Liver (tissue), 9 donors: Measurements from ENCODE around the gene SMARCC2. TPM values are rescaled to one million over a fixed set of nuclear protein-coding genes. Genes with fewer than 3 reads are reported as not detected.

ENCODE experiments used
- DNase-seq: peaks from one replicate; pipeline ENCODE4 v3.0.0-alpha.2; 2017; ENCODE audit warnings: low spot score
- H3K27ac ChIP-seq, 2 donors: one replicate each; pipeline ENCODE4 v1.7.0; 2013; ENCODE audit warnings: inconsistent platforms in 2 of 2, low read length in 2 of 2, control low read depth in 1 of 2, low read depth in 1 of 2, mild to moderate bottlenecking in 1 of 2
- H3K27me3 ChIP-seq, 4 donors: one replicate each; pipeline versions ENCODE4 v1.6.1 to v1.7.0; 2013; ENCODE audit warnings: low read length in 3 of 4, inconsistent platforms in 1 of 4, mild to moderate bottlenecking in 1 of 4, moderate library complexity in 1 of 4; ENCODE audit not compliant: control insufficient read depth in 4 of 4, insufficient read depth in 4 of 4
- H3K36me3 ChIP-seq, 4 donors: one replicate each; pipeline versions ENCODE4 v1.6.1 to v1.7.0; 2013; ENCODE audit warnings: low read length in 3 of 4, mild to moderate bottlenecking in 3 of 4, low read depth in 1 of 4, moderate library complexity in 1 of 4; ENCODE audit not compliant: control insufficient read depth in 4 of 4, insufficient read depth in 3 of 4
- H3K4me1 ChIP-seq, 4 donors: one replicate each; pipeline versions ENCODE4 v1.6.1 to v1.7.0; 2013; ENCODE audit warnings: low read length in 3 of 4, mild to moderate bottlenecking in 3 of 4, moderate library complexity in 1 of 4; ENCODE audit not compliant: control insufficient read depth in 4 of 4, insufficient read depth in 4 of 4
- H3K4me3 ChIP-seq, 3 donors: one replicate each; pipeline versions ENCODE4 v1.6.1 to v1.7.0; 2013; ENCODE audit warnings: low read length in 3 of 3, control low read depth in 1 of 3, low read depth in 1 of 3, mild to moderate bottlenecking in 1 of 3
- H3K9ac ChIP-seq, 2 donors: one replicate each; pipeline ENCODE4 v1.7.0; 2013; ENCODE audit warnings: low read length in 2 of 2, mild to moderate bottlenecking in 2 of 2, moderate library complexity in 2 of 2, control low read depth in 1 of 2, low read depth in 1 of 2
- H3K9me3 ChIP-seq, 4 donors: one replicate each; pipeline versions ENCODE4 v1.6.1 to v1.7.0; 2013; ENCODE audit warnings: low read length in 3 of 4; ENCODE audit not compliant: control insufficient read depth in 4 of 4
- FOXA2 ChIP-seq: IDR thresholded peaks from 2 replicates; pipeline ENCODE4 v1.6.1; 2016; ENCODE audit warnings: antibody characterized with exemption
- HNF4A ChIP-seq, 2 donors: conservative IDR thresholded peaks; 2 replicates each; pipeline ENCODE4 v1.6.1; 2016; ENCODE audit warnings: antibody characterized with exemption in 2 of 2, mild to moderate bottlenecking in 2 of 2
- JUND ChIP-seq, 2 donors: IDR thresholded peaks; 2 replicates each; pipeline ENCODE4 v1.6.1; 2016; ENCODE audit warnings: antibody characterized with exemption in 2 of 2
- NR2F2 ChIP-seq: IDR thresholded peaks from 2 replicates; pipeline ENCODE4 v1.6.1; 2016; ENCODE audit warnings: antibody characterized with exemption
- REST ChIP-seq: IDR thresholded peaks from 2 replicates; pipeline ENCODE4 v1.6.1; 2016; ENCODE audit warnings: antibody characterized with exemption, mild to moderate bottlenecking
- RXRA ChIP-seq, 2 donors: IDR thresholded peaks; 2 replicates each; pipeline ENCODE4 v1.6.1; 2017 to 2018; ENCODE audit warnings: antibody characterized with exemption in 2 of 2, mild to moderate bottlenecking in 1 of 2
- SP1 ChIP-seq: IDR thresholded peaks from 2 replicates; pipeline ENCODE4 v1.6.1; 2018; ENCODE audit warnings: antibody characterized with exemption, mild to moderate bottlenecking
- WGBS: extraction: QIAGEN DNeasy Blood & Tissue Kit; methylation state at CpG from one replicate; pipeline ENCODE4 v1.1.7; 2013; 5-methylcytosine and 5-hydroxymethylcytosine counted together
- polyA plus RNA-seq, 2 donors: library from polyadenylated mRNA; stranded (reverse) in 1 of 2; unstranded in 1 of 2; fragments of 200-250 nt in 1 of 2; fragments of >200 nt in 1 of 2; fragmentation: Nextera tagmentation in 1 of 2; extraction: Ambion mirVana in 1 of 2; gene quantifications; one replicate each; pipeline versions ENCODE4 v1.2.1 to v1.2.3, GENCODE V29; 2013 to 2015
- total RNA-seq, 2 donors: library from RNA; depleted of rRNA; stranded (reverse); fragments of >200 nt; gene quantifications; one replicate each; pipeline ENCODE4 v1.2.3, GENCODE V29; 2014
- TF ChIP-seq, protein P1 (sequence below): IDR thresholded peaks from 2 replicates; pipeline ENCODE4 v1.6.1; 2016; ENCODE audit warnings: antibody characterized with exemption
- donor health status: healthy.
- donor health status: healthy.
- donor health status: healthy.
- donor health status: healthy.
- donor health status: healthy.

SMARCC2 gene
- total and polyA plus RNA-seq, 4 donors, result 12.8 to 24.8 (median 22.5) TPM

DNA sequence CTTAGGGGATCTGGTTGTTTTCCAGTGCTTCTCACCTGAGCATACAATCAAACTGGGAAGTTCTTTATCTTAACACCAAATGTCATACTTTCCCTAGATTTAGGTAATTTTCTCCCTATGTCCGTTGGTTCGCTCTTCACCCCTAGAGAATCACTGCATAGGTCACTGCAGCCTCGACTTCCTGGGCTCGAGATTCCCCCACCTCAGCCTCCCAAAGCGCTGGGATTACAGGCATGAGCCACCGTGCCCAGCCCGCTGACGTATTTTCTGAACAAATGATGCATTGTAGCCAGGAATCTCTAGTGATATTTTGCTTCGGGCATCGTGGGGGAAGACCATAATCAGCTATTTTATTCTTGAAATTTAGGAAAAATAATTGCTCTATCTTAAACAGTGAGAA is 74.0 kb downstream of the SMARCC2 start:
- DNase-seq, result no peak
- H3K4me1 ChIP-seq, result peaks cover 13 to 28% (median 19%) of the 10 kb centered on the region in 4 donors
- peak overlapping the region; percentile 93 to 96 for H3K27ac ChIP-seq
- peak overlapping the region in 2 of 3 donors; percentile 49 to 97 for H3K4me3 ChIP-seq
- TF ChIP-seq NR2F2 (no peak), HNF4A (conservative IDR thresholded peaks at IDR 0.05) (no peak), REST (no peak), JUND (IDR thresholded peaks at IDR 0.05) (no peak), SP1 (no peak), FOXA2 (no peak)
- H3K27me3 ChIP-seq, result no peaks in the 10 kb centered on the region
- H3K36me3 ChIP-seq, result peaks cover 6 to 30% (median 23%) of the 10 kb centered on the region in 4 donors
- WGBS, result 49% methylated on average over 10 of the region's 10 CpGs
- H3K9me3 ChIP-seq, result no peaks in the 10 kb centered on the region
- H3K9ac ChIP-seq, result peak overlapping the region; percentile 69 to 98

DNA sequence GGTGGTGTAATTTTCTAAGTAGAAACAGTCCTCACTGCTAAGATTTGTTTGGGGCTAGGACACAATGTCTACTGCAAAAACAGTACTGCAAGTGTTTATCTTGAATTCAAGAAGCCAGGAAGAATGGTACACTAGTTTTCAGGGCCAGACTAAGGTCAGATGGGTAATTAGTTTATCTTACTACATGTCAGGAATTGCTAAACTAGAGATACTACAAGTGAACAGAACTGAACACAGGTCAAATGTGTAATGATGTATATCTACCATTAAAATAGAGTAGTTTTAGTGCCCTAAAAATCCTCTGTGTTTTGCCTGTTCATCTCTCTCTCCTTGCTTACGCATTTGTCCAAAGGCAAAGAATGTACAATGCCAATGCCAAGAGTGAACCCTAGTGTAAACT is 75.2 kb downstream of the SMARCC2 start:
- Histone ChIP-seq H3K9me3 (no peaks in the 10 kb centered on the region), H3K4me1 (peaks cover 5 to 16% (median 7%) of the 10 kb centered on the region in 4 donors), H3K27ac (no peak overlapping the region), H3K4me3 (no peak overlapping the region), H3K36me3 (peaks cover 11 to 40% (median 31%) of the 10 kb centered on the region in 4 donors), H3K27me3 (no peaks in the 10 kb centered on the region), H3K9ac (no peak overlapping the region)
- 100% methylated on average over 1 of the region's 1 CpG for WGBS
- no peak for DNase-seq
- TF ChIP-seq, protein P1, sequence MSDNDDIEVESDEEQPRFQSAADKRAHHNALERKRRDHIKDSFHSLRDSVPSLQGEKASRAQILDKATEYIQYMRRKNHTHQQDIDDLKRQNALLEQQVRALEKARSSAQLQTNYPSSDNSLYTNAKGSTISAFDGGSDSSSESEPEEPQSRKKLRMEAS, result no peak
- TF ChIP-seq NR2F2 (no peak), RXRA (IDR thresholded peaks at IDR 0.05) (no peak)

Other genes starting within 250 kb of the SMARCC2 start
- gene PMEL, start 223.4 kb downstream of the SMARCC2 start, total RNA-seq, result 1 to 10 TPM; 1.1 to 4.5 TPM
- gene PMEL, start 223.4 kb downstream of the SMARCC2 start, polyA plus RNA-seq, result 1 to 10 TPM; 2.1 to 2.7 TPM
- gene CDK2, start 222.7 kb downstream of the SMARCC2 start, total RNA-seq, result 10 to 100 TPM in 1 of 2 donors, 1 to 10 TPM in 1; 8.6 to 22.6 TPM
- gene CDK2, start 222.7 kb downstream of the SMARCC2 start, polyA plus RNA-seq, result 1 to 10 TPM; 5.1 to 7.3 TPM
- gene RAB5B, start 215.4 kb downstream of the SMARCC2 start, total RNA-seq, result 10 to 100 TPM; 40.7 to 44.0 TPM
- gene RAB5B, start 215.4 kb downstream of the SMARCC2 start, polyA plus RNA-seq, result 10 to 100 TPM; 20.7 to 36.0 TPM
- gene SUOX, start 192.2 kb downstream of the SMARCC2 start, total RNA-seq, result 10 to 100 TPM; 17.3 to 39.3 TPM
- gene SUOX, start 192.2 kb downstream of the SMARCC2 start, polyA plus RNA-seq, result 10 to 100 TPM; 33.0 to 33.1 TPM
- 1 to 10 TPM in 1 of 2 donors, under 1 TPM in 1; 0.47 to 1.9 TPM for gene IKZF4, start 168.4 kb downstream of the SMARCC2 start, total RNA-seq
- under 1 TPM; 0.69 to 0.80 TPM for gene IKZF4, start 168.4 kb downstream of the SMARCC2 start, polyA plus RNA-seq
- 100 to 1,000 TPM in 1 of 2 donors, 10 to 100 TPM in 1; 62.2 to 187 TPM for gene RPS26, start 147.6 kb downstream of the SMARCC2 start, total RNA-seq
- gene RPS26, start 147.6 kb downstream of the SMARCC2 start, polyA plus RNA-seq, result 100 to 1,000 TPM; 250 to 402 TPM
- 100 to 1,000 TPM in 1 of 2 donors, 10 to 100 TPM in 1; 69.0 to 141 TPM for gene ERBB3, start 109.3 kb downstream of the SMARCC2 start, total RNA-seq
- gene ERBB3, start 109.3 kb downstream of the SMARCC2 start, polyA plus RNA-seq, result 10 to 100 TPM; 32.4 to 34.2 TPM
- 100 to 1,000 TPM in 1 of 2 donors, 10 to 100 TPM in 1; 74.3 to 148 TPM for gene PA2G4, start 84.9 kb downstream of the SMARCC2 start, total RNA-seq
- 10 to 100 TPM; 56.8 to 62.9 TPM for gene PA2G4, start 84.9 kb downstream of the SMARCC2 start, polyA plus RNA-seq
- gene RPL41, start 72.8 kb downstream of the SMARCC2 start, total RNA-seq, result 1,000 to 10,000 TPM in 1 of 2 donors, 100 to 1,000 TPM in 1; 979 to 1,323 TPM
- 1,000 to 10,000 TPM; 1,640 to 2,155 TPM for gene RPL41, start 72.8 kb downstream of the SMARCC2 start, polyA plus RNA-seq
- gene ZC3H10, start 71.2 kb downstream of the SMARCC2 start, total RNA-seq, result 1 to 10 TPM; 2.0 to 5.2 TPM
- gene ZC3H10, start 71.2 kb downstream of the SMARCC2 start, polyA plus RNA-seq, result 1 to 10 TPM; 1.3 to 1.8 TPM
- 10 to 100 TPM; 59.5 to 93.5 TPM for gene ESYT1, start 61.2 kb downstream of the SMARCC2 start, total RNA-seq
- 10 to 100 TPM; 41.0 to 58.1 TPM for gene ESYT1, start 61.2 kb downstream of the SMARCC2 start, polyA plus RNA-seq
- 10 to 100 TPM in 1 of 2 donors, 1 to 10 TPM in 1; 3.7 to 14.2 TPM for gene MYL6B, start 36.9 kb downstream of the SMARCC2 start, total RNA-seq
- 10 to 100 TPM; 11.2 to 13.9 TPM for gene MYL6B, start 36.9 kb downstream of the SMARCC2 start, polyA plus RNA-seq
- 100 to 1,000 TPM; 298 to 482 TPM for gene MYL6, start 31.1 kb downstream of the SMARCC2 start, total RNA-seq
- gene MYL6, start 31.1 kb downstream of the SMARCC2 start, polyA plus RNA-seq, result 100 to 1,000 TPM; 766 to 975 TPM
- gene RNF41, start 32.4 kb upstream of the SMARCC2 start, total RNA-seq, result 10 to 100 TPM; 22.1 to 31.8 TPM
- gene RNF41, start 32.4 kb upstream of the SMARCC2 start, polyA plus RNA-seq, result 10 to 100 TPM in 1 of 2 donors, 1 to 10 TPM in 1; 7.6 to 11.5 TPM
- 10 to 100 TPM; 10.8 to 13.1 TPM for gene NABP2, start 34.9 kb upstream of the SMARCC2 start, total RNA-seq
- gene NABP2, start 34.9 kb upstream of the SMARCC2 start, polyA plus RNA-seq, result 10 to 100 TPM; 12.1 to 14.5 TPM
- gene SLC39A5, start 40.6 kb upstream of the SMARCC2 start, total RNA-seq, result 100 to 1,000 TPM; 157 to 195 TPM
- gene SLC39A5, start 40.6 kb upstream of the SMARCC2 start, polyA plus RNA-seq, result 100 to 1,000 TPM; 125 to 126 TPM
- 10 to 100 TPM in 1 of 2 donors, 1 to 10 TPM in 1; 8.3 to 13.6 TPM for gene ANKRD52, start 68.9 kb upstream of the SMARCC2 start, total RNA-seq
- gene ANKRD52, start 68.9 kb upstream of the SMARCC2 start, polyA plus RNA-seq, result 10 to 100 TPM in 1 of 2 donors, 1 to 10 TPM in 1; 5.4 to 10.3 TPM
- gene COQ10A, start 77.5 kb upstream of the SMARCC2 start, total RNA-seq, result 10 to 100 TPM in 1 of 2 donors, 1 to 10 TPM in 1; 3.2 to 40.7 TPM
- 10 to 100 TPM in 1 of 2 donors, 1 to 10 TPM in 1; 9.5 to 21.6 TPM for gene COQ10A, start 77.5 kb upstream of the SMARCC2 start, polyA plus RNA-seq
- gene CS, start 110.8 kb upstream of the SMARCC2 start, total RNA-seq, result 10 to 100 TPM; 59.0 to 79.9 TPM
- gene CS, start 110.8 kb upstream of the SMARCC2 start, polyA plus RNA-seq, result 10 to 100 TPM; 33.8 to 36.0 TPM
- gene CNPY2, start 126.5 kb upstream of the SMARCC2 start, total RNA-seq, result 10 to 100 TPM; 24.6 to 68.7 TPM
- 100 to 1,000 TPM in 1 of 2 donors, 10 to 100 TPM in 1; 72.6 to 163 TPM for gene CNPY2, start 126.5 kb upstream of the SMARCC2 start, polyA plus RNA-seq
- gene PAN2, start 144.5 kb upstream of the SMARCC2 start, total RNA-seq, result 10 to 100 TPM; 20.5 to 92.4 TPM
- gene PAN2, start 144.5 kb upstream of the SMARCC2 start, polyA plus RNA-seq, result 10 to 100 TPM; 26.9 to 28.5 TPM
- gene IL23A, start 149.4 kb upstream of the SMARCC2 start, total RNA-seq, result under 1 TPM in 1 of 2 donors, not detected in 1; 0.25 TPM
- gene IL23A, start 149.4 kb upstream of the SMARCC2 start, polyA plus RNA-seq, result under 1 TPM; 0.14 to 0.22 TPM
- 100 to 1,000 TPM in 1 of 2 donors, 10 to 100 TPM in 1; 68.7 to 219 TPM for gene STAT2, start 170.6 kb upstream of the SMARCC2 start, total RNA-seq
- 10 to 100 TPM; 48.4 to 64.5 TPM for gene STAT2, start 170.6 kb upstream of the SMARCC2 start, polyA plus RNA-seq
- gene APOF, start 173.4 kb upstream of the SMARCC2 start, total RNA-seq, result 100 to 1,000 TPM in 1 of 2 donors, 10 to 100 TPM in 1; 11.9 to 109 TPM
- 100 to 1,000 TPM; 203 to 335 TPM for gene APOF, start 173.4 kb upstream of the SMARCC2 start, polyA plus RNA-seq